HG02885 (cell line): ENCODE measurements around the gene NEDD4L.

ENCODE experiments used
- ATAC-seq: cut with Tn5 transposase; IDR thresholded peaks from one replicate; pipeline ENCODE4 v1.9.1; 2021; ENCODE audit warnings: mild to moderate bottlenecking; ENCODE audit not compliant: unreplicated experiment, poor library complexity

Gene NEDD4L

GRCh38 chr18:58110398-58110797, 66.4 kb downstream of the NEDD4L start:
- no peak for ATAC-seq

- ATAC-seq = no peak
These were observed 68.1 kb downstream of the NEDD4L start for GRCh38 chr18:58112174-58112573.

GRCh38 chr18:58113337-58113736, 69.3 kb downstream of the NEDD4L start:
- peak; percentile 63 for ATAC-seq

- ATAC-seq = no peak
These were observed 70.7 kb downstream of the NEDD4L start for GRCh38 chr18:58114766-58115165.

- ATAC-seq = no peak
These were observed 72.8 kb downstream of the NEDD4L start for GRCh38 chr18:58116818-58117217.

- no peak for ATAC-seq
These were observed 73.9 kb downstream of the NEDD4L start for GRCh38 chr18:58117786-58118403.

GRCh38 chr18:58118536-58118935, 74.5 kb downstream of the NEDD4L start:
- no peak for ATAC-seq

- no peak for ATAC-seq
These were observed 75.8 kb downstream of the NEDD4L start for GRCh38 chr18:58119819-58120218.

GRCh38 chr18:58124475-58124874, 80.4 kb downstream of the NEDD4L start:
- ATAC-seq = no peak

GRCh38 chr18:58125183-58125582, 81.2 kb downstream of the NEDD4L start:
- no peak for ATAC-seq

- ATAC-seq = no peak
These were observed 81.7 kb downstream of the NEDD4L start for GRCh38 chr18:58125756-58126155.

GRCh38 chr18:58128381-58129374, 84.7 kb downstream of the NEDD4L start:
- no peak for ATAC-seq

GRCh38 chr18:58132595-58133261, 88.7 kb downstream of the NEDD4L start:
- no peak for ATAC-seq

GRCh38 chr18:58135183-58135641, 91.2 kb downstream of the NEDD4L start:
- ATAC-seq = no peak

GRCh38 chr18:58135701-58136331, 91.8 kb downstream of the NEDD4L start:
- peak; percentile 74 for ATAC-seq

- ATAC-seq = no peak
These were observed 92.9 kb downstream of the NEDD4L start for GRCh38 chr18:58136879-58137278.

GRCh38 chr18:58139459-58140386, 95.7 kb downstream of the NEDD4L start:
- no peak for ATAC-seq

GRCh38 chr18:58140387-58141325, 96.6 kb downstream of the NEDD4L start:
- no peak for ATAC-seq
